Astrocyte (in vitro differentiated cells and primary cell): ENCODE measurements around the gene GLS.

Experiments used
- EZH2 ChIP-seq: IDR thresholded peaks from 2 replicates; pipeline ENCODE4 v1.6.1; 2012; ENCODE audit warnings: mild to moderate bottlenecking, low read length, inconsistent platforms; ENCODE audit not compliant: insufficient read depth
- TF ChIP-seq, protein P1 (sequence below): IDR thresholded peaks from 2 replicates; pipeline ENCODE4 v1.5.1; 2011; ENCODE audit warnings: low read depth, mild to moderate bottlenecking, inconsistent platforms, low read length, moderate library complexity; ENCODE audit not compliant: insufficient read depth

DNA sequence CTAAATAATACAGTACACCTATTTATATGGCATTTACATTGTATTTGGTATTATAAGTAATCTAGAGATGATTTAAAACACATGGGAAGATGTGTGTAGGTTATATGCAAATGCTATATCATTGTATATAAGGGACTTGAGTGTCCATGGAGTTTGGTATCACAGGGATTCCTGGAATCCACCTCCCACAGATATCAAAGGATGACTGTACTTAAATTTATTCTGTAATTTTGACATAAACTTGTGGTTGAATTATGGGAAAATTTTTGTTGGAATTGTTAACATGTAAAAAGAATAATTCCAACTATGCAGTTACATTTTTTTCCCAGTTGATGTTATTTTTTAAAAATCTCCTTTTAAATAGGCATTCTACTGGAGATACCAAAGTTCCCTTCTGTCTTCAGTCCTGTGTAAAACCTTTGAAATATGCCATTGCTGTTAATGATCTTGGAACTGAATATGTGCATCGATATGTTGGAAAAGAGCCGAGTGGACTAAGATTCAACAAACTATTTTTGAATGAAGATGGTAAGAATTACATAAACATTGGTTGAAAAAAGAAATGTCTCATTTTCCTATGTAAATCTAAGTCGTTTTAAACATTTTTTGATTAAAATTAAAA is 24.1 kb downstream of the GLS start:
- TF ChIP-seq, protein P1, sequence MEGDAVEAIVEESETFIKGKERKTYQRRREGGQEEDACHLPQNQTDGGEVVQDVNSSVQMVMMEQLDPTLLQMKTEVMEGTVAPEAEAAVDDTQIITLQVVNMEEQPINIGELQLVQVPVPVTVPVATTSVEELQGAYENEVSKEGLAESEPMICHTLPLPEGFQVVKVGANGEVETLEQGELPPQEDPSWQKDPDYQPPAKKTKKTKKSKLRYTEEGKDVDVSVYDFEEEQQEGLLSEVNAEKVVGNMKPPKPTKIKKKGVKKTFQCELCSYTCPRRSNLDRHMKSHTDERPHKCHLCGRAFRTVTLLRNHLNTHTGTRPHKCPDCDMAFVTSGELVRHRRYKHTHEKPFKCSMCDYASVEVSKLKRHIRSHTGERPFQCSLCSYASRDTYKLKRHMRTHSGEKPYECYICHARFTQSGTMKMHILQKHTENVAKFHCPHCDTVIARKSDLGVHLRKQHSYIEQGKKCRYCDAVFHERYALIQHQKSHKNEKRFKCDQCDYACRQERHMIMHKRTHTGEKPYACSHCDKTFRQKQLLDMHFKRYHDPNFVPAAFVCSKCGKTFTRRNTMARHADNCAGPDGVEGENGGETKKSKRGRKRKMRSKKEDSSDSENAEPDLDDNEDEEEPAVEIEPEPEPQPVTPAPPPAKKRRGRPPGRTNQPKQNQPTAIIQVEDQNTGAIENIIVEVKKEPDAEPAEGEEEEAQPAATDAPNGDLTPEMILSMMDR, result no peak
- TF ChIP-seq EZH2, result no peak
